HL-60 (cell line): ENCODE measurements around the gene ATRNL1.

Experiments
- DNase-seq, 2 experiments: peaks; one replicate each; pipeline ENCODE4 v3.0.0-alpha.2; 2010 to 2020; ENCODE audit warnings: low read depth in 1 of 2, low spot score in 1 of 2
- H3K27ac ChIP-seq: fragments of 250-450 bp; sonication (Bioruptor Pico); replicated peaks from 2 replicates; pipeline ENCODE4 v1.5.1; 2020; ENCODE audit warnings: mild to moderate bottlenecking, moderate library complexity
- H3K27me3 ChIP-seq: fragments of 250-450 bp; sonication (Bioruptor Pico); 2 replicates; pipeline ENCODE4 v1.5.1; 2021; ENCODE audit warnings: mild to moderate bottlenecking, moderate library complexity; ENCODE audit not compliant: insufficient read depth, poor library complexity, severe bottlenecking
- H3K4me3 ChIP-seq: replicated peaks from 2 replicates; pipeline ENCODE4 v1.5.1; 2011; ENCODE audit warnings: mild to moderate bottlenecking, control low read depth, low read length; ENCODE audit not compliant: insufficient read depth
- CTCF ChIP-seq: IDR thresholded peaks from one replicate; pipeline ENCODE4 v1.5.1; 2011; ENCODE audit warnings: low read length, control low read depth, inconsistent platforms; ENCODE audit not compliant: insufficient read depth
- GABPA ChIP-seq: IDR thresholded peaks from 2 replicates; pipeline ENCODE4 v1.6.1; 2012; ENCODE audit warnings: low read depth
- POLR2AphosphoS5 ChIP-seq: IDR thresholded peaks from 2 replicates; pipeline ENCODE4 v1.6.1; 2012; ENCODE audit warnings: low read depth
- REST ChIP-seq: IDR thresholded peaks from 2 replicates; pipeline ENCODE4 v1.6.1; 2012; ENCODE audit warnings: low read depth; ENCODE audit not compliant: insufficient replicate concordance
- SPI1 ChIP-seq: IDR thresholded peaks from 2 replicates; pipeline ENCODE4 v1.6.1; 2012; ENCODE audit warnings: low read depth, mild to moderate bottlenecking, borderline replicate concordance

Gene ATRNL1

GRCh38 chr10:115801992-115802391 lies 708.8 kb downstream of the ATRNL1 start:
- Histone ChIP-seq H3K4me3 (no peak overlapping the region), H3K27me3 (peaks cover 2% of the 10 kb centered on the region), H3K27ac (no peak overlapping the region)
- TF ChIP-seq CTCF (no peak), REST (no peak), POLR2AphosphoS5 (no peak), GABPA (no peak), SPI1 (no peak)
- no peak for DNase-seq

- TF ChIP-seq SPI1 (no peak), REST (no peak), POLR2AphosphoS5 (no peak), GABPA (no peak), CTCF (no peak)
- Histone ChIP-seq H3K27ac (no peak overlapping the region), H3K4me3 (no peak overlapping the region), H3K27me3 (peaks cover 2% of the 10 kb centered on the region)
- no peak for DNase-seq
These were observed 709.7 kb downstream of the ATRNL1 start for GRCh38 chr10:115802911-115803310.

DNA sequence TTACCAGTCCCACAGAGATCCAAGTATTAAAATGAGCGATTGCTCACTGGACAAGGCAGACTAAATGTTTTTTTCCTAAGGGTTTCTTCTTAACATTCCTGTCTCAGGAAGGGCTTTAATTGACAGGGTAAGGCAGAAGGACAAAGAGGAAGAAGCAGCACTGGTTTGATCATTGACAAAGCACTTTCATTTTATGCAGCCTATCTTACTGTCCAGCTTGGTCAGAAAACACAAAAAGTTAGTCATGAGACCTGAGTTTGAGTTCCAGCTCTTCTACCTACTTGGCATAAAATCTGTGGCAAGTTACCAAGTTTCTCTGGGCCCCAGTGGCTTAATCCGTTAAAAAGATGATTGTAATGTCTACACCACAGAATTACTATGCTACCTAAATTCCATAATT lies 721.4 kb downstream of the ATRNL1 start:
- Histone ChIP-seq H3K4me3 (no peak overlapping the region), H3K27ac (no peak overlapping the region), H3K27me3 (no peaks in the 10 kb centered on the region)
- no peak for DNase-seq
- TF ChIP-seq SPI1 (no peak), CTCF (no peak), REST (no peak), POLR2AphosphoS5 (no peak), GABPA (no peak)
